ENCODE results near the gene INTS6L.

GRCh38 chrX:135572436-135572835 lies 52.0 kb downstream of the INTS6L start:
- TF ChIP-seq POLR2AphosphoS5 (IDR thresholded peaks at IDR 0.05; ENCODE audit: borderline replicate concordance, low read depth, low read length): no peak
- TF ChIP-seq EZH2 (IDR thresholded peaks at IDR 0.05): no peak
- no peak for TF ChIP-seq FOXP2 (optimal IDR thresholded peaks at IDR 0.05; ENCODE audit: control extremely low read depth, extremely low read length, insufficient read depth)

All from SK-N-MC (cell line).